ENCODE results near the gene VPS52.
"Not testable (repeated sequence)": the region's sequence is repeated elsewhere in the genome, so short reads cannot be mapped to it uniquely, and the experiment has no call there.

VPS52 gene

DNA sequence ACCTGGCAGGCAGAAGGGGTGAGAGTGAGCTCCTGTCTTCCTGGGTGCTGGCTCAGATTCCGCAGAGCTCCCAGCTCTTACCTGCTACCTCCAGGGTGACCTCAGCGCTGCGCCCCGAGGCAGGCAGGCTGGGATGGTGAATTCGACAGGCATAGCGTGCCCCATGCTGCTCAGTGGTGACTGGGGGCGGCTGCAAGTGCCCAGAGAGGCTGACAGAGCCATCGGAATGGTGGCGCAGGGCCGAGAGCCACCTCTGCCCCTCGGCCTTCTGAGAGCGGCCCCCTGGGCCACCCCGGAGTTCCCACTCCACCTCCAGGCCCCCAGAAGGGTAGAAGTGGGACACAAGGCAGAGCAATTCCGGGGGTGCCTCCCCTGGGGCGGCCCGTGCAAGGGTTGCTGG, 32.5 kb upstream of the VPS52 start:
- DNase-seq: no peak

DNA sequence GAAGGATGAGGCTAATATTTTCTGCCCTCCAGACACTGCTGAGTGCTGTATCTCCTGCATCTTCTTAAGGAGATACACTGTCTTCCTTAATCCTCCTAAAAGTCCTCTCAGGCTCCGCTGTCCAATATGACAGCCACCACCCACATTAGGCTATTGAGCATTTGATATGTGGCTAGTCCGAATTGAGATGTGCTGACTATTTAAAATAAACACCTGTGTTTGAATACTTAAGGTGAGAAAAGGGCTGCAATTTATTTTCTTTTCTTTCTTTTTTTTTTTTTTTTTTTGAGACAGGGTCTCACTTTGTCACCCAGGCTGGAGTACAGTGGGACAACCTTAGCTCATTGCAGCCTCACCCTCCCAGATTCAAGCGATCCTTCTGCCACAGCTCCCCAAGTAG, 30.2 kb upstream of the VPS52 start:
- no peak for DNase-seq

DNA sequence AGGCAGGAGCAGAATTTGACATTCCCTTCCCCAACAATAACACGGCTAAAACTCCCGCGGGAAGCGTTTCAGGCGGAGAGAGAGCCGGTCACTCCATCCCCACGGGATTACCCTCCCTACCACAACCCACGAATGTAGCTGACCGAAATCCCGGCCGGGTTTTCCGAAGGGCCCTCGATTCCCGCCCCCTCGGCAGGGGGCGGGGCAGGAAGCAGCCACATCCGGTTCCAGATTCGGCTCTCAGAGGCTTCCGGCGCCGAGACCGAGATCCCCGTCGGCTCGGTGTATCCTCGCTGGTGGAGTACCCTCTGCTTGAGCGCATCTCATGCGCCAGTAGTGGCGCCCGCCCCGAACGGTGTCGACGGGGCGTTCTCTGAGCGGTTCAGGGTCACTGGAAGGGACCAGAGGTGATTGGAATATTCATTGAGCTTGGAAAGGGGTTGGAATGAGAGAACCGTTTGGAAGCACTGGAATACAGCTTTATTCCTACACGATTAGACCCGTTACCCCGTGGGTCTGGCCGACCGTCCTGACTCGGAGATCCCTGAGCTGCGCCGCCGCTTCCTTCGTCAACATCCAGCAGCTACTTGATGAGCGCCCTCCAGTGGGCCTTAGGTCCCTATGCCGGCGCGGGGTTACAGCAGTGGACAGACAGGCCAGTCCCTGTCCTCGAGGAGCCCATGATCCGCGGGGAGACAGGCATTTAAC, 27.7 kb upstream of the VPS52 start:
- DNase-seq: peak; percentile 87

DNA sequence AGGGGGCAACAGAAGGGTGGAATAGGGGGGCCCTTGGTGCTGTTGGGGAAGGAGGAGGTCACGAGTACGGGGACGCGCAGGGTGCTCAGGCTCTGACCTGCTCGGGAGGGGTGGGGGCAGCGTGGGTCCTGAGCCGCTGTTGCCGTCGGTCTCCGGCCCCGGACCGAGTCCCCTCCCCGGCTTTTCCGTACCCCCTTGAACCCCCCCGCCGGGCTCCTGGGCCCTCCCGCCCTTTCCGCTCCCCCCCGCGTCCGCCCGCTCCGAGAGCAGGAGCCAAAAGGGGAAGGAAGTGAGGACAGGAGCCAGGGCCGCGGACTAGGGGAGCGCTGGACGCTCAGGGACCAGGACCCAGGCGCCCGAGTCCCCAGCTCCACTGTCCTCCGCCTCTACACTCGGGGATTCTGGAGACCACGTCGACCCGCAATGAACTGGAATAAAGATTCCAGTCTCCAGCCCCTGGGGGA, 27.1 kb upstream of the VPS52 start, which contains the start of gene RGL2:
Gene RGL2 (minus strand): TSS at position 170 of the 464 bp plus-strand sequence. CDS start 332 bp downstream, outside the sequence.
- peak; percentile 26 for DNase-seq

DNA sequence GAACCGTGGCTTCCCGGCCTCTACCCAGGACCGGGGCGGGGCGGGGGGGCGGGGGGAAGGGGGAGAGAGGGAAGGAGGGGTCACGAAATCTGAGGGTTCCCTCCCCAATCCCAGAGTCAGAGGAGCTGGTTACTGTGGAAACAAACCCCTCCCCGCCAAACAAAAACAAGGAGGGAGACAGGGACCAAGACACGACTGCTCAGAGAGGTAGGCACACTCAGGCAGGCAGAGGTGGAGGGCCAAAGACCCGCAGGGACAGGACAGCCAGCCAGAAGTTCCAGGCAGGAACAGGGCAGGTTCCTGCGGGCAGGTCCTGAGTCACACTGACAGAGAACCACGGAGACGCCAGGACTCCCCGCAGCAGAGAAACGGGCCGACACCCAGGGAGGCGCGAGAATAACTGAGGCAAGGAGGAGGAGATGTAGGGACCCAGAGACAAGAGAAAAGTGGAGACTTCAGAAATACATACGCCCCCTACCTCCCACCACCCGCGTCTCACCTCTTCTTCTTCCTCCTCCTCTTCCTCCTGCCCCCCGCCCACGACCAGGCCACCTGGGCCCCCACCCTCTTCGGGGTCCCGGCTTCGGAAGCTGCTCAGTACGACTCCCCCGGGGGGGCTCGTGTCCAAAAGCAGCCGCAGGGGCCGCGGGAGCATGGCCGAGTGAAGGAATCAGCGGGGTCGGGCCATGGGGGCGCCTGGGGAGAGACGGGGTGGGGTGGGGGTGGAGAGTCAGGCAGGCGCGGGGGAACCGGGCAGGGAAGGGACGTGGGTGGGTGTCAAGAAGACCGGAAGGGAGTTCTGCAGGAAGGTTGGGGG, 26.5 kb upstream of the VPS52 start:
- DNase-seq: peak; percentile 8

DNA sequence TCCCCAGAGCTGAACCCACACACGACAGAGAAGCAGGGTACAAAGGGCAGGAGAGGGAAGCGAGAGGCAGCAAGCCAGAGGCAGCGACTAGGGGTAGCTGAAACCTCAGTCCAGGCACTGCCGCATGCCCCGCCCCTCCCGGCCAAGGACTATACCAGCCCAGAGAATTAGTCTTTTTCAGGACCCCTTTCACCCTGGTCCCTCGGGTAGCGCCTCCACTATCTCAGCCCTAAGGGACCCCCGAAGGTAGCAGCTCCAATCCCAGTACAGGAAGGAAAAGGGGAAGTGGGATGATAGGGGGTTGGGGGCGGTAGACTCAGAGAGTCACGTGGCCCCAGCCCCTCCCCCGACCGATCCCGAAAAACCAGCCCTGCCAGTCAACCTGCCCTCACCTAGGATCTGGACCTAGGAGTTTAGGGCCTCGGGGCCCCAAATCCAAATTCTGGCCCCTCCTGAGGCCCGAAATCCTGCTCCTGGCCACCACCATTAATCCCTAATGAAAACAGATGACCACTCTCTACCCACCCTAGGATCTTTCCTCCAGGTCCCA, 25.8 kb upstream of the VPS52 start:
- DNase-seq: no peak

DNA sequence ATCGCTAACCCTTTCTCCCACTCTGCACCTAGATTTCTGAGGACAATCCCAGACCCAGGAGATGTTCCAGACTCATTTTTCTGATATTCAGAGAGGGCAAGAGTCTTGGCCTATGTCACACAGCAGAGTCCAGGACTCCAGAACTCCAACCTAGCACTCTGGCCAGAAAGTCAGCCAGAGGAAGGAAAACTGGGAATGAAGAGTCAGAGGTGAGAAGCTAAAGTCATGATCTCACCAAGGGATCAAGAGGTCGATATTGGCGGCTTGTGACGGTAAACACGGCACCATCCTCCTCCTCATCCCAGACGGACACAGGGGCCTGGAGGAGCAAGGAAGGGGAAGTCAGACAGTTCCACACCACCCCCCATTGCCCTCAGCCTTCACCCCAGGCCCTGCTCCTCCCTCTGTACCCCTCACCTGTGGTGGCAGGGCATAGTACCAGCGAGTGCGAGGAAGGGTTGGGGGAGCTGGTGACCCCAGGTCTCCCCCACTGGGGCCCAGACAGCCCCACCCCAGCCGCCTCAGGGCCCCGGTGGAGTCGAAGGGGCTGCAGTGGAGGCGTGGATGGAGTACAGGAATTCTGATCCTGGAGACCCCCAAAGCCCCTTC, 25.2 kb upstream of the VPS52 start:
- DNase-seq: no peak

DNA sequence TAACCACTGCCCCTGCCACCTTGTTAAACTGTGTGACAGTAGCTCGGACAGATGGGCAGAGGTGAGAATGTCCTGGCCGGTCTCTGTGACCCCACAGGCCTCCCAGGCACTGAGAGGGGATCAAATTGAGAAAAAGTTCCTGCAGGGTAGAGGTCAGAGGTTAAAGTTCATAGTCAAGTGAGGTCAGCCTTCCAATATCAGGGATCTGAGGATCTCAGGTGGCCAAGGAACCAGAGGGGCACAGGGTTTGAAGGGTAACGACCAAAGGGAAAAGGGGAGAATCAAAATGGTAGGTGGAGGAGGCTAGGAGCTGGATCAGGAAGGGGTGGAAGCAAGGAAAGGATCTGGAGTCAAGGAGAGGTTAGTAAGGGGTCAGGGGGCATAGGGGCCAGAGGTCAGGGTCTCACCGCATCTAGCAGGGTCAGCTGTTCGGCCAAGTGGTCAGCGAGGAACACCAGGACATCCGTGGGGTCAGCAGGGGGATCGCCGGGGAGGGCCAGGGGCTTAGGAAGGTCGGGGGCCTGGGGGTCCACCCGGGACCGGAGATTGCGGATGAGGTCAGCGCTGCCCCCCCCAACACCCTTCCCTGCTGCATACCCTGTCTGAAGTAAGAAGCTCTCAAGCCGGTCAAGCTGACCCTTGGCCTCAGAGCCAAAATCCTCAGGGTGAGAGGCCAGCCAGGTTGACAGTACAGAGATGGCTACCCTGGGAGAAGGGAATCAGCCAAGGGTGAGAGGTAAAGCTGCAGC, 24.1 kb upstream of the VPS52 start:
- DNase-seq: no peak

DNA sequence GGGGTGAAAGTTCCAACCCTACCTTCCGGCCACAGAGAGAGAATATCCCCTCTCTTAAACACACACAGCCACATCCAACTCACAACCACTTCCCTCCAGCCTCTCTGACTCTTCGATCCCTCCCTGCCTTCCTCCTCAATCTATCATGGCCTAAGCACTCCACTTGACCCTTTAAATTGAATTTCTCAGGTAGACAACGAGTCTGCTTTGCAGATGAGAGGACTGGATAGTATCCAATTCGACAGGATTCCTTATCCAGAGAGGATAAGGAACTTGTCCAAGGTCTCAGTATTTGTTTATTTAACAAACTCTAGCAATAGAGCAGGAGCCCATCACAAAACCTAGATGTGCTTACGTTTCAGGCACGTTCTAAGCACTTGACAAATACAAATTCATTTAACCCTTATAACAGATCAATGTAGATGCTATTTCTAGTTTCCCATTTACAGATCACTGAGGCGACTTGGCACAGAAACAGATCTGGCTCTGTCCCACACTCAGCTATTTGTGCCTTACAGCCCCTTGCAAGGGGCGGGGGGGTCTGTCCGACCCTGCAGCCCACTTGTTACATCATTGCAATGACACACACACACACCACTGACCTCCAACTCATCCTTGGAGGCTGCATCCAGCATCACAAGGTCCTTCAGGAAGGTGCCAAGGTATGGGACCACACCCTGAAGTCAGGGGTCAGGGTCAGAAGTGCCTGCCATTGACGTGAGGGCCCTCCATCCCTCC, 22.6 kb upstream of the VPS52 start:
- DNase-seq: no peak

DNA sequence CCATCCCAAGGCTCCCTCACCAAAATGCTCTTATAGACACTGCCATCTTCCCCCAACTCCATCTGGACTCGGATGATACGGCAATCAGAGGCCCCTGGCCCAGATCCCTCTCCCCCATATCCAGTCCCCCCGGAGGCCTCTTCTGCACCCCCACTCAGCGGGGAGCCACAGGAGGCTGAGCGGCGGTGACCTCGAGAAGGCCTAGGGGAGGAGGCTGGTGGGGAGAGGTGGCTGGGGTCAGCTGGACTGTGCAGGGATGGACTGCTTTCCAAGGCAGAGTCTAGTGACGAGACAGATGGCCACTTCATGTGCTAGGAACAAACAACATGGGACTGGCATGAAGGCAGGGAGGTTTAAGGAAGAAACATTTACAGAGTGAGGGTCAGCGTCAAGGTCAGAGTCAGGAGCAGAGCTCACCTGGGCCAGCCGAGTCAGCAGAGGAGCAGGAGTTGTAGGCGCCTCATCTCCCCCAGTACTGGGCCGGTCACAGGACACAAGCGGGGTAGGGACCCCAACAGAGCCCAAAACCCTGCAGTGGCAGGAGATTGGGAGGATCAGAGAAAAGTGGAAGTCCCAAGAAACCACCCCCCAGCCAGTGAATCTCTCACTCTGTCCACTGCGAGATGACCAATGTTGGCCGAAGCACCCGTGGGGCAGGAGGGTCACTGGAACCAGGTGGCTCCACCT, 21.5 kb upstream of the VPS52 start:
- no peak for DNase-seq

DNA sequence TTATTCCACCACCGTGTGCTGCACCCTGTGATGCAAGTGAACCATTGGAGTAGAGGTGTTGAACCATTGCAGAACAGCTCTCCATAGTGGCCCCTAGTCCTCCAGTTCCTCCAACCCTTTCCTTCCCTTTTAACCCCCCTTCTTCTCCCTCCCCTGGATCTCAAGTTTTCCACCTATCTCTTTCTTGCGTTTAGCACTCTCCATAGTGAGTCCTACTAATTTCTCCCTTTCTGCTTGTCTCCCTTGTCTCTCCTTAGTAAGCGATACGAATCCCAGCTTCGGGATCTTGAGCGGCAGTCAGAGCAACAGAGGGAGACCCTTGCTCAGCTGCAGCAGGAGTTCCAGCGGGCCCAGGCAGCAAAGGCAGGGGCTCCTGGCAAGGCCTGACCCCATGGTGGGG, 18.8 kb upstream of the VPS52 start:
- DNase-seq: no peak

DNA sequence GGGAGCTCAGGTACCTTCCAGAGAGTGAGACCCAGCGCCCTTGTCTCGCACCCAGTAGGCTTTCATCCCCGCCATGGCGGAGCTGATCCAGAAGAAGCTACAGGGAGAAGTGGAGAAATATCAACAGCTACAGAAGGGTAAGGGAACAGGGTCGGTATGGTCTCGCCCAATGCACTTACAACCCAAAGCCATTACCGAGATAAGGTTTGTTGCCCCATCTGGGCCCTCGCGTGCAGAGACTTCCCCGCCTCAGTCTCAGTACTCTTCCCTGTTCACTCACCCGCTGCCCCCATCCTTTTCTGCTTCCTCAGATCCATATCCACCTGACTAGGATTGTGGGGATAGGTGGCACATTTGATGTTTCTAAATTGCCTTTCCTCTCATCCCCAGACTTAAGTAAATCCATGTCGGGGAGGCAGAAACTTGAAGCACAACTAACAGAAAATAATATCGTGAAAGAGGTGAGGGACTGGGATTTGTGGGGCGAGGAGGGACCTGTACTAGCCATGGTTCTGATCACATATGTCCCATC, 18.2 kb upstream of the VPS52 start:
- no peak for DNase-seq

DNA sequence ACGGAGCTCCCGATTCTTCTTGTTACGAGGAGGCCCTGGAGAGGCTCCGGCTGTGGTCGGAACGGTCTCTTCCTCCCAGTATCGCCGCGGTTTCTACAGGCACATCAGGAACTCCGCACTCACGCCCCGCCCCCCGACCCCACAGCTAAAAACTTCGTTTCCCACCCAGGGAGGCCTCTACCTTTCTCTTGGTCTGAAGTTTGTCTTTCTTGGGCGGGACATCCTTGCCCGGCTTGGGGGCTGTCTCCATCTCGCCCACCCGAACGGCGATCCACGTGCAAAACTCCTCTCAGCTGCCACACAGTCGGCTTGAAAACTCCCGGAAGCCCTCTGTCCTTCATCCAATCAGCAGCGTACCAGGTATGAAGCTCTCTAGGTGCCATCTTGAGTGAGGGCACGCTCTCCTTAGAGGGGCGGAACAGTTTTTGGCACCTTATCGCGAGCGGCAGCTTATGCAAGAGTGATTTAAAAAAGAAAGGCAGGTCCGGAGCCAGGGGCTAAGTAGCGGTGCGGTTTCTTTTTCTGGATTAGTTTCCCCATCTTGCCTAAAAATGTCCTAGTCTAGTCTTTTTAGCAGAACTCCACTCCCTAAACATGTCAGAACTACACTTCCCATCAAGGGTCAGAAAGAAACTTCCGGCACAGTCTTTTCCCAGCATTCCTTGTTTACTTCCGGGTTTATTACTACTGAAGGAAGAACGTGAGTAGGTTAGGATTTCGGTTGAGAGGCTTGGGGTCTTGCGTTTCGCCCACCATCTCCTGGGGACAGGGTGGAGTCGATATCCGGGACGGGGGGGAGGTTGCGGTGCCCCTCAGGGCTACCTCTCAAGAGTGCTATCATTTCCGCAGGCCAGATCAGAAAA, 17.5 kb upstream of the VPS52 start, which contains the start of the genes PFDN6 and WDR46:
Gene PFDN6 (plus strand): TSS at position 681 of the 863 bp plus-strand sequence. CDS start 256 bp downstream, outside the sequence.
Gene WDR46 (minus strand): TSS at position 319 of the 863 bp plus-strand sequence. CDS start 69 bp downstream, at position 250.
- DNase-seq: peak; percentile 82

DNA sequence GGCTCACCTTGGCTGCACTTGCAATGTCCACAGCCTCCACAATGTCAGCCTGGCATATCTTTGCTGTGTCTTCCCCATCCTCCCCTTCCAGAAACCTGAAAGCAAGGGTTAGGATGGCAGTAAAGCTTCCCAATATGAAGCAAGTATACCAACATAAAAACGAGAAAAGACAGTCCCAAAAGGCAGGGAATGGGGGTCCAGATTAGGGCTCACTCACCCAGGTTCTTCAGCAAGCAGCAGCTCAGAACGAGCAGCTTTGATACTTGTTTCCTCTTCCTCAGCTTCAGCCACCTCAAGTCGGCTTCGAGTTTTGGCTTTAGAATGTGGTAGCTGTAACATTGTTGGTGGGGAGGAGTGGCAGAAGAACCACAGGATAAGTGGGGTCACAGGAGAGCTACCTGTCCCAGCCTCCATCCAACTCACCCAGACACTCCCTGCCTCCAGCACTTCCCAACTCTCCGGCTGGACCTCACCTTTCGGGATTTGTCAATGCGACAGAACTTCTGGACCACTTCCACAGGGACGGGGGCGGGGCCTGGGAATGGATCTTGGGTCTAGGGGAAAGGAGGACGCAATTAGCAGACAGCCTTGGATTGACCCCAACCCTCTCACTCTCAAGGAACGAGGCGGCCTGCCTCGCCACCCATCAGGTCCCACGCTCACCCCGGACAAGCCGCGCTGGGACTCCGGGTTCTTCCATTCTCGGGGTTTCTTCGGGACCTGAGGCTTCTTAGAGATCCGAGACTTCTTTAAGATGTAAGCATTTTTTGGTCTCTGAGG, 16.7 kb upstream of the VPS52 start:
- no peak for DNase-seq

DNA sequence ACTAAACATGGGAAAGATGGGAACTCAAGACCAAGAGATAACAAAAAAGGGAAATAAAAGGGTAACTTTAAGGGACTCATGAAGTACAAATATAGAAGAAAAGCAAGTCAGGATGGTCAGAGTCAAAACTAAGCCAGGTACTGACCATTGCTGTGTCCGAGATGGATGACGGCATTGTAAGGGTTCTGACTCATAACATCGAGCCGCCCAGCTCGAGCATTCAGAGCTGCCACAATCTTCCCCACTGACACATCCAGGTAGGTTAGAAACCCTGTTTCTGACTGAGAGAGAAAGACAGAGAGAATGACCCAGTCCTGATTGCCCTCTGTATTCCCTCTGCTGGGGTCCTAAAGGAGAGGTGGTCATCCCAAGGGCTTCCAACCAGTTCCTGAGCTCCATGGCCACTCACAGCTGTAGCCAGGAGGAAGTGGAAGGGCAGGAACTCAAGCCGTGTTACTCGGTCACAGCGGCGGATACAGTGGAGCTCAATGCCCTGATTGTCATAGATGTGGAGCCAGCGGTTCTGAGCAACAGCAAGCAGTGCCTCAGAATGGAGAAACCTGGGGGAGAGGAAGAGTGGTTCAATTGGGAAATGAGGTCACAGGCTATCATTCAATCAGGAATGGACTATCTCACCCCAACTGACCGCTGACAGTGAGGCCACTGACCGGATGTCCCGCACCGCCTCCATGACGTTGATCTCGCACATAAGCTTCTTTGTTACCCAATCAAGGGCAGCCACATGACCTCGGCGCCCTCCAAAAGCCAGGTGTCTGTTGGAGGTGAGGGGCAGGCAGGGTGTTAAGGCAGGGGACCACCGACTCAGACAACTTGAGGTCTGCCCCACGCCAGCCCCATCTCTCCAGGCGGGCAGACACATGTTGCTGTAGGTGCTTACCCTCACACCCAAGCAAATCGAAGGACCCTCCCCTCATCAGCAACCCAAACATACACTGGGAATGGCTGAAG, 15.6 kb upstream of the VPS52 start:
- DNase-seq: no peak

DNA sequence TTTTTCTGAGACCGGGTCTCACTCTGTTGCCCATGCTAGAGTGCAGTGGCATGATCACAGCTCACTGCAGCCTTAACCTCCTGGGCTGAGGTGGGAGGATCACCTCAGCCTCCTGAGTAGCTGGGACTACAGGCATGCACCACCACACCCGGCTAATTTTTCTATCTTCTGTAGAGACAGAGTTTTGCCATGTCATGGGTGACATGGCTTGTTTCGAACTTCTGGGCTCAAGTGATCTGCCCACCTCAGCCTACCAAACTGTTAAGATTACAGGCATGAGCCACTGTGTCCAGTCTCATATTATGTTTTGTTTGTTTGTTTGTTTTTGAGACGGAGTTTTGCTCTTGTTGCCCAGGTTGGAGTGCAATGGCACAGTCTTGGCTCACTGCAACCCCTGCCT, 13.5 kb upstream of the VPS52 start:
- not testable (repeated sequence) for DNase-seq

DNA sequence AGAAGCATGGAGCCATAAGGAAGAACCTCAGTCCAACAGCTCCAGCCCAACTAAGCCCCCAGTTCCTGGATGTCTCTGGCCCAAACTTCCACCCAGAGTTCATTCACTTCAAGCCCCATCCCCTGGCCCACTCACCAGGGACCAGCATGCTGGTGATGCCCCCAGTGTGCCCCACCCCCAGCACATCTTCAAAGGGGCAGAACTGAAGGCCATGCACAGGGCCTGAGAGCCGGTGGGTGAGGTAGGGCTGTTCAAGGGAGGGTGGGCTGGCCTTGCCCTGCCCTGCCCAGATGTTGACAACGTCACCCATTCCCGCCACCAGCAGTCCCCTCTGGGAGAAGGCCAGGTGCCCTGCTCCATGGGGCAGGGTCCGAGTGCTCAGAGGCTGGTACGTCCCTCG, 8.9 kb upstream of the VPS52 start:
- no peak for DNase-seq

All from NCI-H1436 (cell line).